Keratinocyte (primary cell): ENCODE results near the gene TPM1. TPM values are rescaled to one million over a fixed set of nuclear protein-coding genes. Genes with fewer than 3 reads are reported as not detected.

Experiments used
- DNase-seq: peaks from one replicate; pipeline ENCODE4 v3.0.0-alpha.2; 2011; ENCODE audit warnings: low read depth, missing footprints, low spot score
- FAIRE-seq: peaks from 2 replicates; lab custom pipeline; 2011; peaks lifted over from hg19 to GRCh38; lab: Jason Lieb, UNC
- H2AFZ ChIP-seq: 2 replicates; pipeline ENCODE4 v1.6.0; 2012; ENCODE audit warnings: low read length, control low read depth, inconsistent platforms; ENCODE audit not compliant: control insufficient read depth
- H3K27ac ChIP-seq: 2 replicates; pipeline ENCODE4 v1.5.1; 2011; ENCODE audit warnings: low read length; ENCODE audit not compliant: control insufficient read depth, insufficient read depth
- H3K27me3 ChIP-seq: 3 replicates; pipeline ENCODE4 v1.6.0; 2011; ENCODE audit warnings: low read length; ENCODE audit not compliant: control insufficient read depth, insufficient read depth; ENCODE audit errors: extremely low read depth
- H3K36me3 ChIP-seq, 2 experiments: 2 replicates in 1 of 2; 3 replicates in 1 of 2; pipeline ENCODE4 v1.5.1; 2011; ENCODE audit warnings: low read length in 2 of 2, mild to moderate bottlenecking in 1 of 2; ENCODE audit not compliant: control insufficient read depth in 2 of 2, insufficient read depth in 2 of 2; ENCODE audit errors: extremely low read depth in 1 of 2
- H3K4me1 ChIP-seq: 3 replicates; pipeline ENCODE4 v1.5.1; 2011; ENCODE audit warnings: low read length; ENCODE audit not compliant: control insufficient read depth, insufficient read depth; ENCODE audit errors: extremely low read depth
- H3K4me2 ChIP-seq: 3 replicates; pipeline ENCODE4 v1.6.0; 2011; ENCODE audit warnings: low read depth, low read length; ENCODE audit not compliant: control insufficient read depth, insufficient read depth; ENCODE audit errors: extremely low read depth
- H3K4me3 ChIP-seq, 3 experiments: fragments of 200-600 bp in 1 of 3; sonication (generic) in 1 of 3; 2 replicates in 2 of 3; 3 replicates in 1 of 3; pipeline ENCODE4 v1.5.1; 2011 to 2016; ENCODE audit warnings: low read length in 3 of 3, mild to moderate bottlenecking in 3 of 3, control low read depth in 2 of 3, inconsistent platforms in 1 of 3, low read depth in 1 of 3, mixed read lengths in 1 of 3, mixed run types in 1 of 3, moderate library complexity in 1 of 3; ENCODE audit not compliant: control insufficient read depth in 2 of 3, insufficient read depth in 2 of 3; ENCODE audit errors: extremely low read depth in 1 of 3
- H3K79me2 ChIP-seq: 2 replicates; pipeline ENCODE4 v1.6.0; 2012; ENCODE audit warnings: low read length; ENCODE audit not compliant: control insufficient read depth, insufficient read depth
- H3K9ac ChIP-seq: 3 replicates; pipeline ENCODE4 v1.6.0; 2011; ENCODE audit warnings: low read length; ENCODE audit not compliant: control insufficient read depth, insufficient read depth; ENCODE audit errors: extremely low read depth
- H3K9me1 ChIP-seq: 3 replicates; pipeline ENCODE4 v1.6.0; 2011; ENCODE audit warnings: low read length; ENCODE audit not compliant: control insufficient read depth, insufficient read depth; ENCODE audit errors: extremely low read depth
- H3K9me3 ChIP-seq: 2 replicates; pipeline ENCODE4 v1.5.1; 2012; ENCODE audit warnings: low read depth, low read length; ENCODE audit not compliant: control insufficient read depth
- H4K20me1 ChIP-seq: 3 replicates; pipeline ENCODE4 v1.6.0; 2011; ENCODE audit warnings: low read length; ENCODE audit not compliant: control insufficient read depth, insufficient read depth; ENCODE audit errors: extremely low read depth
- EZH2 ChIP-seq: IDR thresholded peaks from one replicate; pipeline ENCODE4 v1.6.1; 2012; ENCODE audit warnings: inconsistent platforms, mild to moderate bottlenecking, low read length, moderate library complexity
- dilution Hi-C: fragments of 300-500 bp; cut with MboI; formaldehyde crosslinking; loops from one replicate; pipeline ENCODE4 v1.7.0; 2020; ENCODE audit warnings: low sequenced_read_pairs; ENCODE audit not compliant: extremely low pct_ligation_motif_present
- polyA plus RNA-seq, 5 experiments: library from polyadenylated mRNA; depleted of rRNA in 3 of 5; stranded (reverse) in 3 of 5; stranded (forward) in 1 of 5; unstranded in 1 of 5; fragments of >200 nt; gene quantifications; 1 replicate in 1 of 5; 2 replicates in 3 of 5; 3 replicates in 1 of 5; pipeline versions ENCODE4 v1.2.1 to v1.2.3, GENCODE V29; 2011 to 2012; ENCODE audit warnings: missing spikeins in 2 of 5, low read depth in 1 of 5, low replicate concordance in 1 of 5
- TF ChIP-seq, protein P1 (sequence below), 3 experiments: IDR thresholded peaks in 1 of 3; conservative IDR thresholded peaks in 1 of 3; optimal IDR thresholded peaks in 1 of 3; 2 replicates in 2 of 3; 3 replicates in 1 of 3; pipeline versions ENCODE3 to v1.5.1; 2011; ENCODE audit warnings: low read length in 3 of 3, mild to moderate bottlenecking in 3 of 3, moderate library complexity in 2 of 3, control low read depth in 1 of 3, inconsistent platforms in 1 of 3; ENCODE audit not compliant: insufficient read depth in 2 of 3; ENCODE audit errors: extremely low read depth in 1 of 3

TPM1 gene
- polyA plus RNA-seq, 1 donor (not counting 4 experiments of a cell fraction or from before 2014, with no cell fraction given) = 370 TPM

DNA sequence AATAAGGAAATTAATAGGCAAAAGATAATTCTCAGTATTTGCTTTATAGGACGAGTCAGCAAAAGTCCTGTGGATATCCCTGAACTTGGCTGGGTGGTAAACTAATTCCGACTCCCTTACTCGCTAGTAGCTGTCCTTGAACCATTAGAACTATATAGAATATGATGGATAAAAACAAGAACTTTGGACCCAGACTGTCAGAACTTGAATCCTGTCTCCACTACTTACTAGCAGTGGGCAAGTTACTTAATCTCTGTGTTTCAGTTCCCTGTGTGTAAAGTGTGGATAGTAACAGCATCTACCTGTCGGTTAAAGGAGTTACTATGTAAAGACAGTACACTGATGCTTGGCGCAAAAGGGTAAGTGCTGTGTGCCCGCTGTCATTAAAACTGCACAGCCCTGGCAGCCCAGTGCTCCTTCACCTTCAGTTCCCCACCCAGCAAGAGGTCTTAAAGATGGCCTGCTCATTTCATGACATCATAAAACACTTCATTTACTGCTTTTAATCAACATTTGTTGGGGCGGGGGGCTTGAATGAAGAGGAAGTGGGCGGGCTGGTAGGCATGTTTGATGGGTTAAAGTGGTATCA, 7.3 kb downstream of the TPM1 start:
- H4K20me1 ChIP-seq = no peaks in the 10 kb centered on the region
- H3K4me2 ChIP-seq = peak overlapping the region; percentile 71
- peaks cover 50% of the 10 kb centered on the region for H3K4me1 ChIP-seq
- no peaks in the 10 kb centered on the region for H3K27me3 ChIP-seq
- DNase-seq = no peak
- H3K27ac ChIP-seq = no peak overlapping the region
- dilution Hi-C loops = loop anchor here (25.0 kb wide), 1 partner anchor 288 kb away; no protein-coding TSS in a partner anchor
- H3K4me3 ChIP-seq = peak overlapping the region in 2 of 3 experiments; percentile 71 to 93
- H3K9me1 ChIP-seq = peaks cover 3% of the 10 kb centered on the region
- no peak for FAIRE-seq
- no peak for TF ChIP-seq EZH2
- TF ChIP-seq, protein P1, sequence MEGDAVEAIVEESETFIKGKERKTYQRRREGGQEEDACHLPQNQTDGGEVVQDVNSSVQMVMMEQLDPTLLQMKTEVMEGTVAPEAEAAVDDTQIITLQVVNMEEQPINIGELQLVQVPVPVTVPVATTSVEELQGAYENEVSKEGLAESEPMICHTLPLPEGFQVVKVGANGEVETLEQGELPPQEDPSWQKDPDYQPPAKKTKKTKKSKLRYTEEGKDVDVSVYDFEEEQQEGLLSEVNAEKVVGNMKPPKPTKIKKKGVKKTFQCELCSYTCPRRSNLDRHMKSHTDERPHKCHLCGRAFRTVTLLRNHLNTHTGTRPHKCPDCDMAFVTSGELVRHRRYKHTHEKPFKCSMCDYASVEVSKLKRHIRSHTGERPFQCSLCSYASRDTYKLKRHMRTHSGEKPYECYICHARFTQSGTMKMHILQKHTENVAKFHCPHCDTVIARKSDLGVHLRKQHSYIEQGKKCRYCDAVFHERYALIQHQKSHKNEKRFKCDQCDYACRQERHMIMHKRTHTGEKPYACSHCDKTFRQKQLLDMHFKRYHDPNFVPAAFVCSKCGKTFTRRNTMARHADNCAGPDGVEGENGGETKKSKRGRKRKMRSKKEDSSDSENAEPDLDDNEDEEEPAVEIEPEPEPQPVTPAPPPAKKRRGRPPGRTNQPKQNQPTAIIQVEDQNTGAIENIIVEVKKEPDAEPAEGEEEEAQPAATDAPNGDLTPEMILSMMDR (optimal IDR thresholded peaks at IDR 0.05 in 1 of 3, IDR thresholded peaks at IDR 0.05 in 1 of 3, conservative IDR thresholded peaks at IDR 0.05 in 1 of 3; ENCODE audit: extremely low read depth in 1 of 3, insufficient read depth in 2 of 3, low read length in 3 of 3) = no peak
- no peak overlapping the region for H3K9ac ChIP-seq
- H3K36me3 ChIP-seq = peaks cover 0 to 8% of the 10 kb centered on the region in 2 experiments
- no peak overlapping the region for H2AFZ ChIP-seq
- H3K79me2 ChIP-seq = peaks cover 50% of the 10 kb centered on the region
- H3K9me3 ChIP-seq = no peaks in the 10 kb centered on the region

DNA sequence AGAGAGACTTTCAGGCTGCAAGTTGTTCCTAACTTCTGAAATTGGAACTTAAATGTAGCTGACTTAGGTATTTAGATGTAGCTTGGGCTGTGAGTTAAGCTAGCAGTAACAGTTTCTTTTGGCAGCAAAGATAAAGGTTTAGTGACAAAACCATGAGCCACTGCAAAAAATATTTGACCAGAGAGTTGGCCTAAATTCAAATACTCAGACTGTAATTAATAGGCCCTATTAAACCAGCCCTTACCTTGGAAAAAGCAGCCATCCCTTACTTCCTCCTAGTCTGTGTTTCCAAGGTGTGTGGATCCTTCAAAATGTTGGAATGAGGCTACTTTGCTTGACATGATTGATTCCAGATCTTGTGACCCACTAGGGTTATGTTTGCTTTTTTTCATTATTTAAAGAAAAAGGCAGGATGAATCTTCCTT, 8.2 kb downstream of the TPM1 start:
- Histone ChIP-seq H3K9me3 (no peaks in the 10 kb centered on the region), H3K4me2 (peak overlapping the region; percentile 71), H3K4me3 (no peak overlapping the region), H2AFZ (no peak overlapping the region), H3K9ac (no peak overlapping the region), H3K27ac (no peak overlapping the region), H3K27me3 (no peaks in the 10 kb centered on the region), H3K36me3 (peaks cover 0 to 13% of the 10 kb centered on the region in 2 experiments), H4K20me1 (no peaks in the 10 kb centered on the region), H3K79me2 (peaks cover 48% of the 10 kb centered on the region), H3K4me1 (peaks cover 42% of the 10 kb centered on the region), H3K9me1 (peaks cover 3% of the 10 kb centered on the region)
- dilution Hi-C loops = no loop called here
- TF ChIP-seq, protein P1 (optimal IDR thresholded peaks at IDR 0.05 in 1 of 3, IDR thresholded peaks at IDR 0.05 in 1 of 3, conservative IDR thresholded peaks at IDR 0.05 in 1 of 3; ENCODE audit: extremely low read depth in 1 of 3, insufficient read depth in 2 of 3, low read length in 3 of 3) = no peak
- no peak for TF ChIP-seq EZH2
- DNase-seq = no peak
- no peak for FAIRE-seq
